ENCODE measurements around the gene PRR3. TPM values are rescaled to one million over a fixed set of nuclear protein-coding genes. Genes with fewer than 3 reads are reported as not detected.

The PRR3 gene
- polyA plus RNA-seq, 3 donors, result 2.8 to 7.1 (median 3.6) TPM

DNA sequence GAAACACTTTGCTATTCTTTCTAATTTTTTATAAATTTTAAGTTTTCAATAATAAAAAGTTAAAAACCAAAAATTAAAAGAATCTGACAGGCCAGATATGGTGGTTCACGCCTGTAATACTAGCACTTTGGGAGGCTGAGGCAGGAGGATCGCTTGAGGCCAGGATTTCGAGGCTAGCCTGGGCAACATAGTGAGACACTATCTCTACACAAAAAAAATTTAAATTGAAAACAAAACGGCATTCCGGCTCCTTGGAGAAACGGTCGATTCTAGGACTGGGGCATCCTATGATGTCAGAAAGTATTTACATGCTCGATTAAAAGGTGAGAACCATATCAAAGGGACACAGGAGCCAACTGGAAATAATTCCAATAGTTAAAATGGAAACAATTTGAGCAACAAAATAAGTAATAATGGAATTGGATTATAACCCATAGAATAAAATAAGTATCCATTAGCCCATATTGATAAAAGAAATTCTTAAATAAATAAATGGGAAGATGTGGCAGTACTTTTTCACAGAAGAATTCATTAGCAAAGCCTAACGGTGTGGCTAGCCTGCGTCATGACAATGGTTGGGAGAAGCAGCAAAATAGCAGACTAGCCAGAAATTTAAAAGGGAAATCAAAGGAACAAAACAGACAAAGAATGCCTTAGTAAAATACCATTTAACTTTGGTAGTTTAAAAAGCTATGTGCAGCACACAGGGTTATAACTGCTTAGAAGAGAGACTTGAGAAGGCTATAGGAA, 46.5 kb upstream of the PRR3 start:
- H3K9me3 Mint-ChIP-seq, result peaks cover 0 to 2% (median 0%) of the 10 kb centered on the region in 7 donors
- TF ChIP-seq, protein P1, sequence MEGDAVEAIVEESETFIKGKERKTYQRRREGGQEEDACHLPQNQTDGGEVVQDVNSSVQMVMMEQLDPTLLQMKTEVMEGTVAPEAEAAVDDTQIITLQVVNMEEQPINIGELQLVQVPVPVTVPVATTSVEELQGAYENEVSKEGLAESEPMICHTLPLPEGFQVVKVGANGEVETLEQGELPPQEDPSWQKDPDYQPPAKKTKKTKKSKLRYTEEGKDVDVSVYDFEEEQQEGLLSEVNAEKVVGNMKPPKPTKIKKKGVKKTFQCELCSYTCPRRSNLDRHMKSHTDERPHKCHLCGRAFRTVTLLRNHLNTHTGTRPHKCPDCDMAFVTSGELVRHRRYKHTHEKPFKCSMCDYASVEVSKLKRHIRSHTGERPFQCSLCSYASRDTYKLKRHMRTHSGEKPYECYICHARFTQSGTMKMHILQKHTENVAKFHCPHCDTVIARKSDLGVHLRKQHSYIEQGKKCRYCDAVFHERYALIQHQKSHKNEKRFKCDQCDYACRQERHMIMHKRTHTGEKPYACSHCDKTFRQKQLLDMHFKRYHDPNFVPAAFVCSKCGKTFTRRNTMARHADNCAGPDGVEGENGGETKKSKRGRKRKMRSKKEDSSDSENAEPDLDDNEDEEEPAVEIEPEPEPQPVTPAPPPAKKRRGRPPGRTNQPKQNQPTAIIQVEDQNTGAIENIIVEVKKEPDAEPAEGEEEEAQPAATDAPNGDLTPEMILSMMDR (IDR thresholded peaks at IDR 0.05), result no peak
- no peak for DNase-seq
- Histone ChIP-seq H3K4me3 (replicated peaks in 1 of 3; ENCODE audit: low read depth in 2 of 3, low read length in 3 of 3) (peak overlapping the region in 1 of 3 experiments; percentile 26), H3K4me2 (replicated peaks; ENCODE audit: extremely low read depth, low read length, poor library complexity, severe bottlenecking) (peak overlapping the region; percentile 21), H3K27me3 (ENCODE audit: control insufficient read depth in 2 of 2, insufficient read depth in 2 of 2, low read length in 2 of 2) (no peaks in the 10 kb centered on the region), H3K9ac (ENCODE audit: insufficient read depth, low read length, poor library complexity, severe bottlenecking) (no peak overlapping the region), H2AFZ (ENCODE audit: insufficient read depth, low read depth, low read length, poor library complexity, severe bottlenecking) (no peak overlapping the region), H3K4me1 (ENCODE audit: control insufficient read depth in 1 of 2, insufficient read depth in 2 of 2, low read length in 2 of 2) (peaks cover 62 to 65% of the 10 kb centered on the region in 2 donors), H3K27ac (ENCODE audit: low read depth in 1 of 2, low read length in 2 of 2) (no peak overlapping the region), H3K9me3 (replicated peaks in 1 of 2; ENCODE audit: control insufficient read depth in 1 of 2, insufficient read depth in 1 of 2, low read length in 2 of 2) (no peaks in the 10 kb centered on the region), H4K20me1 (ENCODE audit: insufficient read depth, low read length) (no peaks in the 10 kb centered on the region), H3K79me2 (ENCODE audit: insufficient read depth, low read length) (no peaks in the 10 kb centered on the region), H3K36me3 (replicated peaks in 1 of 2; ENCODE audit: control insufficient read depth in 1 of 2, insufficient read depth in 2 of 2, low read length in 2 of 2) (no peaks in the 10 kb centered on the region)
- H3K27ac Mint-ChIP-seq, result peak overlapping the region in 3 of 7 donors; percentile 24 to 30 (median 30)
- intact Hi-C loops (cut with micrococcal nuclease), result no loop called here
- peaks cover 0 to 3% (median 0%) of the 10 kb centered on the region in 3 donors for H3K27me3 Mint-ChIP-seq (ENCODE audit: low read depth in 3 of 3)
- H3K36me3 Mint-ChIP-seq, result no peaks in the 10 kb centered on the region
- 80% methylated on average over 6 of the region's 10 CpGs for WGBS (ENCODE audit: insufficient coverage)
- peaks cover 56% of the 10 kb centered on the region for H3K4me1 Mint-ChIP-seq
- no peak overlapping the region for H3K4me3 Mint-ChIP-seq

DNA sequence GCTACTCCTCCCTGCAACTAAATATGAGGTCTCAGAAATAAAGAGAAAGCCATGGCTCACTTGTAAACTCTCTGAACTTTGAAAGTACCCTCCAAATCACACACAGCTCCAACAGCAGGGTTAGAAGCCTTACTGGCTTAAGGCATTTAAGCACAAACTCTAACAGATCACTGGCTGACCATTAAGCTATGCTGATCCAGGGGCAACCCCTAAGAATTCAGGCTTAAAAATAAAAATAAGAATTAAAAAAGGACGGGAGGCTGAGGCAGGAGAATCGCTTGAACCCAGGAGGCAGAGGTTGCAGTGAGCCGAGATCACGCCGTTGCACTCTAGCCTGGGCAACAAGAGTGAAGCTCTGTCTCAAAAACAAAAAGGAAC, 45.9 kb upstream of the PRR3 start:
- Histone ChIP-seq H3K4me1 (ENCODE audit: control insufficient read depth in 1 of 2, insufficient read depth in 2 of 2, low read length in 2 of 2) (peaks cover 67 to 68% of the 10 kb centered on the region in 2 donors), H3K9me3 (replicated peaks in 1 of 2; ENCODE audit: control insufficient read depth in 1 of 2, insufficient read depth in 1 of 2, low read length in 2 of 2) (no peaks in the 10 kb centered on the region), H3K9ac (ENCODE audit: insufficient read depth, low read length, poor library complexity, severe bottlenecking) (no peak overlapping the region), H3K79me2 (ENCODE audit: insufficient read depth, low read length) (no peaks in the 10 kb centered on the region), H4K20me1 (ENCODE audit: insufficient read depth, low read length) (no peaks in the 10 kb centered on the region), H3K36me3 (replicated peaks in 1 of 2; ENCODE audit: control insufficient read depth in 1 of 2, insufficient read depth in 2 of 2, low read length in 2 of 2) (no peaks in the 10 kb centered on the region), H2AFZ (ENCODE audit: insufficient read depth, low read depth, low read length, poor library complexity, severe bottlenecking) (peak overlapping the region; percentile 52), H3K27ac (ENCODE audit: low read depth in 1 of 2, low read length in 2 of 2) (no peak overlapping the region), H3K27me3 (ENCODE audit: control insufficient read depth in 2 of 2, insufficient read depth in 2 of 2, low read length in 2 of 2) (no peaks in the 10 kb centered on the region), H3K4me3 (replicated peaks in 1 of 3; ENCODE audit: low read depth in 2 of 3, low read length in 3 of 3) (peak overlapping the region in 1 of 3 experiments; percentile 26), H3K4me2 (replicated peaks; ENCODE audit: extremely low read depth, low read length, poor library complexity, severe bottlenecking) (peak overlapping the region; percentile 21)
- intact Hi-C loops (cut with micrococcal nuclease), result no loop called here
- Mint-ChIP-seq H3K4me3 (peak overlapping the region in 1 of 2 donors; percentile 47), H3K27ac (peak overlapping the region in 3 of 7 donors; percentile 12 to 62 (median 13)), H3K36me3 (no peaks in the 10 kb centered on the region), H3K4me1 (peaks cover 59% of the 10 kb centered on the region), H3K27me3 (ENCODE audit: low read depth in 3 of 3) (peaks cover 0 to 3% (median 0%) of the 10 kb centered on the region in 3 donors), H3K9me3 (peaks cover 0 to 2% (median 0%) of the 10 kb centered on the region in 7 donors)
- TF ChIP-seq, protein P1 (IDR thresholded peaks at IDR 0.05), result no peak
- 38% methylated on average over 3 of the region's 5 CpGs for WGBS (ENCODE audit: insufficient coverage)
- DNase-seq, result no peak

Measured in CD14-positive monocyte (primary cell).